DMS53 treated with DMSO at 0.1 percent for 48 hours (cell line): Measurements from ENCODE around the gene RNF227.
"Not testable (repeated sequence)": the region's sequence is repeated elsewhere in the genome, so short reads cannot be mapped to it uniquely, and the experiment has no call there.

Experiments used
- DNase-seq: peaks from one replicate; lab custom pipeline; 2025; ENCODE audit not compliant: unreplicated experiment; lab: John Stamatoyannopoulos, UW

RNF227 gene

DNA sequence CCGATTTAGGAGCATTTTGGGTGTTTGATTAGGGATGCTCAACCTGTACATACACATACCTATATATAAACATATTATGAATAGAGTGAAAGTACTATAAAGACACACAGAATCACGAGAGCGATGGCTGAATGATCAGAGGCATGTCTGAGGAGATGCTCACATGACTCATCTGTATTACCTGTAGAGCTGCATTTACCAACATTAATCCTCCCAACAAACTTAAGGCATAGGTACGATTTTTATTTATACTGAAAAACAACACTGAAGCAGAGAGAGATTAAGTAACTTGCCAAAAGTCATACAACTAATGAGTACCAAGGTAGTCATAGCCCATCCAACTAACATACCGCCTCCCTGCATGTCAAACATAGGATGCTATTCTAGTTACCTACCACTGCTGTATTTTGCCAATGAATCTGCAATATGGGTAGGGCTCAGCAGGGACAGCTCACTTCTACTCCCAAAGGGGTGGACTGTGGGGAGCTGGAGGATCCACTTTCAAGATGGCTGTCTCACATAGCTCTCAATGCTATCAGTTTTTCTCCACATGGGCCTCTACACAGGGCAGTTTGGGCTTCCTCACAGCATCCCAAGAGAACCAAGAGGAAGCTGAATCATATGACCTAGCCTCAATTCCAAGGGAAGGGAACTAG lies 51.0 kb downstream of the RNF227 start:
- DNase-seq = no peak

- not testable (repeated sequence) for DNase-seq
Observed at GRCh38 chr17:7864384-7864783, 51.7 kb downstream of the RNF227 start.
